OCI-LY1 (cell line): Measurements from ENCODE around the gene SGTB.
"Not testable (repeated sequence)": the region's sequence is repeated elsewhere in the genome, so short reads cannot be mapped to it uniquely, and the experiment has no call there.

ENCODE experiments used
- EZH2 ChIP-seq: fragments of 200-600 bp; sonication (generic), shearing (Covaris generic); IDR thresholded peaks from 2 replicates; pipeline ENCODE4 v1.8.0; 2017; ENCODE audit warnings: borderline replicate concordance, mixed run types, mild to moderate bottlenecking, antibody characterized with exemption, low read length, moderate library complexity, mixed read lengths
- TF ChIP-seq, protein P1 (sequence below): fragments of 200-600 bp; sonication (generic), shearing (Covaris generic); IDR thresholded peaks from 2 replicates; pipeline ENCODE4 v1.5.1; 2017; ENCODE audit warnings: mild to moderate bottlenecking, antibody characterized with exemption, low read length, moderate library complexity, mixed read lengths

DNA sequence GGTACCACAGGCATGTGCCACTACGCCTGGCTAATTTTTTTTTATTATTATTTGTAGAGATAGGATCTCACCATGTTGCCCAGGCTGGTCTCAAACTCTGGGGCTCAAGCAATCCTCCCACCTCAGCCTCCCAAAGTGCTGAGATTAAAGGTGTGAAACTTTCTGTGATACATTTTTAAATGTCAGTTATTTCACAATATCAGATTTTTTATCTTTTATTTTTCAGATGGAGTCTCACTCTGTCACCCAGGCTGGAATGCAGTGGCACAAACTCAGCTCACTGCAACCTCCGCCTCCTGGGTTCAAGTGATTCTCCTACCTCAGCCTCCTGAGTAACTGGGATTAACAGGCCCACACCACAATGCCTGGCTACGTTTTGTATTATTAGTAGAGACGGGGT is 99.9 kb downstream of the SGTB start:
- TF ChIP-seq, protein P1, sequence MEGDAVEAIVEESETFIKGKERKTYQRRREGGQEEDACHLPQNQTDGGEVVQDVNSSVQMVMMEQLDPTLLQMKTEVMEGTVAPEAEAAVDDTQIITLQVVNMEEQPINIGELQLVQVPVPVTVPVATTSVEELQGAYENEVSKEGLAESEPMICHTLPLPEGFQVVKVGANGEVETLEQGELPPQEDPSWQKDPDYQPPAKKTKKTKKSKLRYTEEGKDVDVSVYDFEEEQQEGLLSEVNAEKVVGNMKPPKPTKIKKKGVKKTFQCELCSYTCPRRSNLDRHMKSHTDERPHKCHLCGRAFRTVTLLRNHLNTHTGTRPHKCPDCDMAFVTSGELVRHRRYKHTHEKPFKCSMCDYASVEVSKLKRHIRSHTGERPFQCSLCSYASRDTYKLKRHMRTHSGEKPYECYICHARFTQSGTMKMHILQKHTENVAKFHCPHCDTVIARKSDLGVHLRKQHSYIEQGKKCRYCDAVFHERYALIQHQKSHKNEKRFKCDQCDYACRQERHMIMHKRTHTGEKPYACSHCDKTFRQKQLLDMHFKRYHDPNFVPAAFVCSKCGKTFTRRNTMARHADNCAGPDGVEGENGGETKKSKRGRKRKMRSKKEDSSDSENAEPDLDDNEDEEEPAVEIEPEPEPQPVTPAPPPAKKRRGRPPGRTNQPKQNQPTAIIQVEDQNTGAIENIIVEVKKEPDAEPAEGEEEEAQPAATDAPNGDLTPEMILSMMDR, result not testable (repeated sequence)
- TF ChIP-seq EZH2, result not testable (repeated sequence)
